ENCODE data around the gene TIGD7.

TIGD7 gene

DNA sequence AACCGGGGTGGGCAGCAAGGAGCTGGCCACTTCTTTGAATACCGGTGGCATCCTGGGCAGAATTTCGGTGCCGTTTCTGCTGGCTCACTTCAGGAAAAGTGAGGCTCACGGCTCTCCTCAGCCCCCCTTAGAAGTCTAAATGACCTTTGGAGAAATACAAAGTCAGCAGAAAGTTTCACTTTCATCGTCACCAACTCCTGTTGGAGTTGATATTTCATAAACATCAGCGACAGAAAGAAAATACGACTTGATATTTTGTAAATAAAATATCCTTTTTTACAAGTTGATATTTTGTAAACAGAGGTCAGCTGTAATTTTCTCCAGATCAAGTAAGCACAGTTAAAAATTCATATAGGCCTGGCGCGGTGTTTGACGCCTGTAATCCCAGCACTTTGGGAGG is 848 bp upstream of the TIGD7 start:
- Mint-ChIP-seq H3K27me3 (ENCODE audit: low read depth) (peaks cover 4% of the 10 kb centered on the region), H3K36me3 (ENCODE audit: low read depth) (peaks cover 97% of the 10 kb centered on the region), H3K27ac (peak overlapping the region; percentile 81 to 90 (median 88)), H3K9me3 (peaks cover 73% of the 10 kb centered on the region), H3K4me3 (peak overlapping the region; percentile 80 to 82 (median 82)), H3K4me1 (no peaks in the 10 kb centered on the region)
- TF ChIP-seq, protein P1, sequence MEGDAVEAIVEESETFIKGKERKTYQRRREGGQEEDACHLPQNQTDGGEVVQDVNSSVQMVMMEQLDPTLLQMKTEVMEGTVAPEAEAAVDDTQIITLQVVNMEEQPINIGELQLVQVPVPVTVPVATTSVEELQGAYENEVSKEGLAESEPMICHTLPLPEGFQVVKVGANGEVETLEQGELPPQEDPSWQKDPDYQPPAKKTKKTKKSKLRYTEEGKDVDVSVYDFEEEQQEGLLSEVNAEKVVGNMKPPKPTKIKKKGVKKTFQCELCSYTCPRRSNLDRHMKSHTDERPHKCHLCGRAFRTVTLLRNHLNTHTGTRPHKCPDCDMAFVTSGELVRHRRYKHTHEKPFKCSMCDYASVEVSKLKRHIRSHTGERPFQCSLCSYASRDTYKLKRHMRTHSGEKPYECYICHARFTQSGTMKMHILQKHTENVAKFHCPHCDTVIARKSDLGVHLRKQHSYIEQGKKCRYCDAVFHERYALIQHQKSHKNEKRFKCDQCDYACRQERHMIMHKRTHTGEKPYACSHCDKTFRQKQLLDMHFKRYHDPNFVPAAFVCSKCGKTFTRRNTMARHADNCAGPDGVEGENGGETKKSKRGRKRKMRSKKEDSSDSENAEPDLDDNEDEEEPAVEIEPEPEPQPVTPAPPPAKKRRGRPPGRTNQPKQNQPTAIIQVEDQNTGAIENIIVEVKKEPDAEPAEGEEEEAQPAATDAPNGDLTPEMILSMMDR (IDR thresholded peaks at IDR 0.05; ENCODE audit: unreplicated experiment in 3 of 3), result no peak

DNA sequence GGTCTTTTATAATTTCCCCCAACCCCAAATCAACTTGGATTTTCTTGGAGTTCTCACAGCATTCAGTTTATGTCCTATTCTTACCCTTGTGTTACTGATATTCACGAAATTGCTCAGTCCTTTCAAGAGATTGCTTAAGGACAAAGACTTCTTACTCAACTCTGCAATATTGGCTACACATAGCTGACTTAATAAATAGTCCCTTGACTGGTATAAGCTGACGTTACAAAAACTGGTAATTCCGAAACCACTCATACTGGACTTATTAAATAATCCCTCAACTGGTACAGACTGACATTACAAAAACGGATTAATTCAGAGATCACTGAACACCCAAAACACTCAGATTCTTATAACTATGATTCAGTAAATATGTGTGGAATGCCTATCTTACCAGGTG is 860 bp downstream of the TIGD7 start:
- peak overlapping the region; percentile 88 to 90 (median 90) for H3K27ac Mint-ChIP-seq
- peaks cover 4% of the 10 kb centered on the region for H3K27me3 Mint-ChIP-seq (ENCODE audit: low read depth)
- TF ChIP-seq, protein P1 (IDR thresholded peaks at IDR 0.05; ENCODE audit: unreplicated experiment in 3 of 3), result no peak

DNA sequence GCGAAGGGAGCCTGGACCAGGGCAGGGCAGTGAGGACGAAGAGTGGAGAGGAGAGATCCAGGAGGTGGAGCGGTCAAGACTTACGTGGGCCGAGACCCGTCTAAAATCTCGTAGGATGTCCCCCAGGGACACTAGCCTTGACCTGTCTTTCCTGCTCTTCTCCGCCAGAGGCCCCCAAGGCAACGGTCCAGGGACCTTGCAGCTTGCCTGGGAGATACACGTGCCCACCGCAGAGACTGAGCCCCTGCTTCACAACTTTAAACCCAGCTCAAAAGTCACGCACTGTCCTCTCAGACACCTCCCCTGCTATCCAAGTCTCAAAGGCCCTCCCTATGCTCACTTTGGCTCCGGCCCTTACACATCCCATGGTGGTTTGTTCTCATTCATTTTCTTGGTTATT is 9.4 kb downstream of the TIGD7 start:
- Mint-ChIP-seq H3K9me3 (peaks cover 81% of the 10 kb centered on the region), H3K4me3 (peak overlapping the region in 1 of 3 experiments; percentile 34), H3K27ac (no peak overlapping the region), H3K36me3 (ENCODE audit: low read depth) (peaks cover 92% of the 10 kb centered on the region), H3K27me3 (ENCODE audit: low read depth) (no peaks in the 10 kb centered on the region), H3K4me1 (no peaks in the 10 kb centered on the region)
- TF ChIP-seq, protein P1 (IDR thresholded peaks at IDR 0.05; ENCODE audit: unreplicated experiment in 3 of 3), result no peak

More for the DNA sequence above, 860 bp downstream of the TIGD7 start:
- no peaks in the 10 kb centered on the region for H3K4me1 Mint-ChIP-seq
- peaks cover 97% of the 10 kb centered on the region for H3K36me3 Mint-ChIP-seq (ENCODE audit: low read depth)
- peaks cover 73% of the 10 kb centered on the region for H3K9me3 Mint-ChIP-seq
- H3K4me3 Mint-ChIP-seq, result peak overlapping the region; percentile 80 to 90 (median 86)

DNA sequence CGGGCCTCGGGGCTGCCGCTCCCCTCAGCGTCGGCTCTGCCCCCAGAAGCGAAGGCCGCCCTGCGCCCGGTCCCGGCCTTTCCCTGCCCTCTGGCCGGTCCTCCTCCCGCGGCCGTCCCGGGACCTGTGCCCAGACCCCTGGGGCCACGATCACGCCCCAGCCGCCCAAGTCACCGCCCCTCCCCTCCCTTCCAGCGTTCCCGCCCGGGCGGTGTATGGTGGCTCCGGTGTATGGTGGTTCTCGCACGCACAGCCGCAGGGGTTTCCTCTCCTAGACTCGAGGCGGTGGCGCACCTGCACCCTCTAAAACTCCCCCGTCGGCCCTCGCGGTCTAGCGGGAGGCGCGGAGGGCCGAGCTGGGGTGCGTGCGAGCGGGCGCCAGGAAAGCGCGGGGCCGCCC is 10.0 kb downstream of the TIGD7 start:
- peaks cover 81% of the 10 kb centered on the region for H3K9me3 Mint-ChIP-seq
- H3K36me3 Mint-ChIP-seq (ENCODE audit: low read depth), result peaks cover 92% of the 10 kb centered on the region
- no peaks in the 10 kb centered on the region for H3K4me1 Mint-ChIP-seq
- no peak overlapping the region for H3K4me3 Mint-ChIP-seq
- H3K27me3 Mint-ChIP-seq (ENCODE audit: low read depth), result no peaks in the 10 kb centered on the region
- H3K27ac Mint-ChIP-seq, result no peak overlapping the region
- TF ChIP-seq, protein P1 (IDR thresholded peaks at IDR 0.05; ENCODE audit: unreplicated experiment in 3 of 3), result no peak

DNA sequence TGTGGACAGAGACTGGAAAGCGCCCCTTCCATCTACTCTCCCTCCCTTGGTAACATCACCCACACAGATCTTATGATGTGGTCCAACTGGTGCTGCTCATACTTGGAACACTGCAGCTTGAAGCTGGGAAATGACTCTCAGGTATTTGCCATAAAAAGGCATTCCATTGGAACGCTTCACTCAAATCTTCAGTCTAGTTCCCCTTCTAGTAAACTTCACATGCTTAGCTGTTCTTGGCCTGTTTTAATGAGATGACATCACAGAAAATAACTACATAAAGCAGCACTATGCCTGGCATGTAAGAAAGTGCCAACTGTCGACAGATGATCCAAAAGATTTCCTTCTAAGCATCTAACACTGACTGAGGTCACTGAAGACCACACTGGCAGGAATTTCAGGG is 12.6 kb downstream of the TIGD7 start:
- peaks cover 78% of the 10 kb centered on the region for H3K9me3 Mint-ChIP-seq
- H3K4me1 Mint-ChIP-seq, result no peaks in the 10 kb centered on the region
- H3K27me3 Mint-ChIP-seq (ENCODE audit: low read depth), result no peaks in the 10 kb centered on the region
- no peak overlapping the region for H3K27ac Mint-ChIP-seq
- TF ChIP-seq, protein P1 (IDR thresholded peaks at IDR 0.05; ENCODE audit: unreplicated experiment in 3 of 3), result no peak
- H3K36me3 Mint-ChIP-seq (ENCODE audit: low read depth), result peaks cover 93% of the 10 kb centered on the region
- no peak overlapping the region for H3K4me3 Mint-ChIP-seq

DNA sequence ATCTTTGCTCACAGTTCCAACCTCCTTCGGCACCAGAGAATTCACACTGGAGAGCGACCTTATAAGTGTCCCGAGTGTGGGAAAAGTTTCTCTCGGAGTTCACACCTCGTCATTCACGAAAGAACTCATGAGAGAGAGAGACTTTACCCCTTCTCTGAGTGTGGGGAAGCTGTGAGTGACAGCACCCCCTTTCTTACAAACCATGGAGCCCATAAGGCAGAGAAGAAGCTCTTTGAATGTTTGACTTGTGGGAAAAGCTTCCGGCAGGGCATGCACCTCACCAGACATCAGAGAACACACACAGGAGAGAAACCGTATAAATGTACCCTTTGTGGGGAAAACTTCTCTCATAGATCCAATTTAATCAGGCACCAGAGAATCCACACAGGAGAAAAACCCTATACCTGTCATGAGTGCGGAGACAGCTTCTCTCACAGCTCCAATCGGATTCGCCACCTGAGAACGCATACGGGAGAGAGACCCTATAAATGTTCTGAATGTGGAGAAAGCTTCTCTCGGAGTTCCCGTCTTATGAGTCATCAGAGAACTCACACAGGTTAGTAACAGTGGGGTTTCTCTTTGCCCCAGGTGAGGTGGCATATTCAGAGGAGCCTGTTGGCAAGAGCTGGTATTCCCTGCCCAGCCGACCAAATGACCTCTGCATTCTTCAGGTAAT is 15.1 kb downstream of the TIGD7 start:
- TF ChIP-seq, protein P1 (IDR thresholded peaks at IDR 0.05; ENCODE audit: unreplicated experiment in 3 of 3), result no peak
- H3K27ac Mint-ChIP-seq, result no peak overlapping the region
- H3K27me3 Mint-ChIP-seq (ENCODE audit: low read depth), result no peaks in the 10 kb centered on the region
- H3K4me1 Mint-ChIP-seq, result no peaks in the 10 kb centered on the region
- peaks cover 98% of the 10 kb centered on the region for H3K36me3 Mint-ChIP-seq (ENCODE audit: low read depth)
- H3K4me3 Mint-ChIP-seq, result no peak overlapping the region
- peaks cover 77% of the 10 kb centered on the region for H3K9me3 Mint-ChIP-seq
